Thymus (tissue), 11 donors: ENCODE results near the gene AKAP13. TPM values are rescaled to one million over a fixed set of nuclear protein-coding genes. Genes with fewer than 3 reads are reported as not detected.

ENCODE experiments used
- DNase-seq, 9 donors: peaks; one replicate each; pipeline ENCODE4 v3.0.0-alpha.2; 2013; ENCODE audit warnings: low spot score in 9 of 9, low read depth in 6 of 9, missing footprints in 1 of 9
- H3K27ac ChIP-seq, 2 donors: one replicate each; pipeline ENCODE4 v1.5.1; 2013; ENCODE audit warnings: control low read depth in 1 of 2, low read depth in 1 of 2, low read length in 1 of 2, mild to moderate bottlenecking in 1 of 2, moderate library complexity in 1 of 2
- H3K27me3 ChIP-seq, 2 donors: one replicate each; pipeline ENCODE4 v1.5.1; 2013; ENCODE audit warnings: low read length in 1 of 2; ENCODE audit not compliant: control insufficient read depth in 2 of 2, insufficient read depth in 1 of 2
- H3K36me3 ChIP-seq, 2 donors: one replicate each; pipeline ENCODE4 v1.5.1; 2013; ENCODE audit warnings: low read length in 1 of 2, mild to moderate bottlenecking in 1 of 2, moderate library complexity in 1 of 2; ENCODE audit not compliant: control insufficient read depth in 2 of 2, insufficient read depth in 2 of 2
- H3K4me1 ChIP-seq, 2 donors: one replicate each; pipeline ENCODE4 v1.5.1; 2013; ENCODE audit warnings: low read length in 2 of 2; ENCODE audit not compliant: control insufficient read depth in 2 of 2, insufficient read depth in 2 of 2
- H3K4me3 ChIP-seq, 2 donors: one replicate each; pipeline ENCODE4 v1.5.1; 2013; ENCODE audit warnings: low read length in 2 of 2, control low read depth in 1 of 2, mild to moderate bottlenecking in 1 of 2
- H3K9me3 ChIP-seq, 2 donors: one replicate each; pipeline ENCODE4 v1.5.1; 2013; ENCODE audit warnings: low read length in 1 of 2, mild to moderate bottlenecking in 1 of 2; ENCODE audit not compliant: control insufficient read depth in 2 of 2, insufficient read depth in 1 of 2
- WGBS: extraction: QIAGEN DNeasy Blood & Tissue Kit; methylation state at CpG from one replicate; pipeline ENCODE4 v1.1.7; 2013; 5-methylcytosine and 5-hydroxymethylcytosine counted together
- polyA plus RNA-seq: library from polyadenylated mRNA; stranded (reverse); fragments of 200-250 nt; gene quantifications from one replicate; pipeline ENCODE4 v1.2.3, GENCODE V29; 2013
- total RNA-seq: library from RNA; stranded (reverse); fragments of 120-200 nt; gene quantifications from one replicate; pipeline ENCODE4 v1.2.4, GENCODE V29; 2013
- donor health status: healthy.

The AKAP13 gene
- total and polyA plus RNA-seq, 2 donors: 49.8 to 63.8 TPM

- H3K9me3 ChIP-seq: no peaks in the 10 kb centered on the region
- H3K4me1 ChIP-seq: no peaks in the 10 kb centered on the region
- WGBS: 96% methylated on average over 14 of the region's 14 CpGs
- H3K27ac ChIP-seq: no peak overlapping the region
- DNase-seq: no peak
- H3K4me3 ChIP-seq: no peak overlapping the region
- peaks cover 86 to 87% of the 10 kb centered on the region in 2 donors for H3K36me3 ChIP-seq
- no peaks in the 10 kb centered on the region for H3K27me3 ChIP-seq
Measured at GRCh38 chr15:85743392-85744055, 363.1 kb downstream of the AKAP13 start.

GRCh38 chr15:85744579-85744978 is 364.2 kb downstream of the AKAP13 start:
- no peak for DNase-seq
- Histone ChIP-seq H3K4me3 (no peak overlapping the region), H3K9me3 (no peaks in the 10 kb centered on the region), H3K36me3 (peaks cover 88 to 94% of the 10 kb centered on the region in 2 donors), H3K4me1 (no peaks in the 10 kb centered on the region), H3K27me3 (no peaks in the 10 kb centered on the region), H3K27ac (no peak overlapping the region)
- WGBS: 97% methylated on average over 10 of the region's 10 CpGs

- no peak overlapping the region for H3K27ac ChIP-seq
- no peak for DNase-seq
- 97% methylated on average over 12 of the region's 12 CpGs for WGBS
- H3K9me3 ChIP-seq: no peaks in the 10 kb centered on the region
- no peaks in the 10 kb centered on the region for H3K27me3 ChIP-seq
- H3K36me3 ChIP-seq: peaks cover 86 to 93% of the 10 kb centered on the region in 2 donors
- H3K4me3 ChIP-seq: no peak overlapping the region
- H3K4me1 ChIP-seq: no peaks in the 10 kb centered on the region
Measured at GRCh38 chr15:85745023-85745422, 364.6 kb downstream of the AKAP13 start.

- WGBS: 92% methylated on average over 14 of the region's 14 CpGs
- Histone ChIP-seq H3K4me1 (peaks cover 0 to under 1% of the 10 kb centered on the region in 2 donors), H3K27ac (no peak overlapping the region)
Measured at GRCh38 chr15:85745525-85746150, 365.2 kb downstream of the AKAP13 start.

GRCh38 chr15:85746641-85747040 is 366.2 kb downstream of the AKAP13 start:
- H3K27ac ChIP-seq: no peak overlapping the region
- peaks cover 0 to 11% of the 10 kb centered on the region in 2 donors for H3K4me1 ChIP-seq
- H3K36me3 ChIP-seq: peaks cover 72 to 77% of the 10 kb centered on the region in 2 donors
- no peak for DNase-seq
- no peaks in the 10 kb centered on the region for H3K9me3 ChIP-seq
- 98% methylated on average over 12 of the region's 12 CpGs for WGBS
- H3K27me3 ChIP-seq: no peaks in the 10 kb centered on the region
- H3K4me3 ChIP-seq: no peak overlapping the region

More at GRCh38 chr15:85745525-85746150, 365.2 kb downstream of the AKAP13 start:
- Histone ChIP-seq H3K4me3 (no peak overlapping the region), H3K9me3 (no peaks in the 10 kb centered on the region), H3K27me3 (no peaks in the 10 kb centered on the region), H3K36me3 (peaks cover 81 to 87% of the 10 kb centered on the region in 2 donors)
- DNase-seq: no peak

GRCh38 chr15:85748176-85748575 is 367.8 kb downstream of the AKAP13 start:
- no peak for DNase-seq
- WGBS: 98% methylated on average over 9 of the region's 9 CpGs
- Histone ChIP-seq H3K36me3 (peaks cover 56 to 68% of the 10 kb centered on the region in 2 donors), H3K4me3 (no peak overlapping the region), H3K4me1 (peaks cover 0 to 15% of the 10 kb centered on the region in 2 donors), H3K27me3 (no peaks in the 10 kb centered on the region), H3K27ac (no peak overlapping the region), H3K9me3 (no peaks in the 10 kb centered on the region)

- Histone ChIP-seq H3K4me3 (no peak overlapping the region), H3K27ac (no peak overlapping the region), H3K4me1 (peaks cover 0 to 15% of the 10 kb centered on the region in 2 donors), H3K27me3 (no peaks in the 10 kb centered on the region), H3K36me3 (peaks cover 51 to 63% of the 10 kb centered on the region in 2 donors), H3K9me3 (no peaks in the 10 kb centered on the region)
- WGBS: 93% methylated on average over 11 of the region's 11 CpGs
- no peak for DNase-seq
Measured at GRCh38 chr15:85748729-85749128, 368.3 kb downstream of the AKAP13 start.

GRCh38 chr15:85749261-85750151 is 369.1 kb downstream of the AKAP13 start:
- Histone ChIP-seq H3K27me3 (no peaks in the 10 kb centered on the region), H3K9me3 (no peaks in the 10 kb centered on the region), H3K27ac (no peak overlapping the region), H3K4me1 (peaks cover 0 to 15% of the 10 kb centered on the region in 2 donors), H3K4me3 (no peak overlapping the region), H3K36me3 (peaks cover 43 to 55% of the 10 kb centered on the region in 2 donors)
- no peak for DNase-seq
- 93% methylated on average over 21 of the region's 21 CpGs for WGBS
